Nucleus accumbens (tissue), 56 donors: ENCODE results near the gene KCNJ1.

ENCODE experiments used
- DNase-seq, 56 donors: peaks; one replicate each; lab custom pipeline; 2025; lab: John Stamatoyannopoulos, UW

KCNJ1 gene

DNA sequence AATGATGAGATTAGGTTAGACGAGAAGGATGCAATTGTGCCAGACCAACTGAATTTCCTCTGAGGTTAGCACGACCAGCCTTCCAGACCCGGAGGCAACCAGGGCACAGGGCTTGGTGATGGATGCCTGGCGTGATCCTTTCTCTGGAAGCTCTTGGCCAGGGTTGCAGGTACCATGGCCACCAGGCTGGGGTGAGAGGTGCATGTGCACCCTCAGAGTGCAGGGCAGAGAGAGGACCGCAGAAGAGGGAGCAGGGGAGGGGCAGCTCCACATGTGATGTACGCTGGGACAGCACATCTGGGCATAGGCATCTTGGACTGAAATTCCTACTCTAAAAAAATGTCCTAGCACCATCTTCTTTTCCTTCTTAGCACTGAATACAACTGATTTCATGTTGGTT is 10.9 kb downstream of the KCNJ1 start:
- no peak for DNase-seq

DNA sequence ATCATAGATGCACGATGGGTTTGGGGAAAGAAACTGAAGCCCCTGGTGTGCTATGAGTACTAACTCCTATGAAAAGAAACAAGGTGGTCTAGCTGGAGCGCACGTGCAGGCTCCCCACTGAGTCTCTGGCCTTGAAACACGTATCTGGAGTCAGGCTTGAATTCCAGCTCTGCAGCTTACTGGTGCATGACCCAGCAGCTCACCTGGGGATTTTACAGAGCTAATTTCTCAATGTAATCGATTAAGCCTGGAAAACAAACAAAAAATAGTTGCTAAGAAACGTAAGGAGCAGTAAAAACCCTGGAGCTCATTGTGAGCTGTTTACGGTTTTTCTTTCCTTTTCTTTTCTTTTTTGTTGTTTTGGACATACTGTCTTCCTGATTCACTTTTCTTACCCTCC is 12.3 kb downstream of the KCNJ1 start:
- DNase-seq, result no peak

DNA sequence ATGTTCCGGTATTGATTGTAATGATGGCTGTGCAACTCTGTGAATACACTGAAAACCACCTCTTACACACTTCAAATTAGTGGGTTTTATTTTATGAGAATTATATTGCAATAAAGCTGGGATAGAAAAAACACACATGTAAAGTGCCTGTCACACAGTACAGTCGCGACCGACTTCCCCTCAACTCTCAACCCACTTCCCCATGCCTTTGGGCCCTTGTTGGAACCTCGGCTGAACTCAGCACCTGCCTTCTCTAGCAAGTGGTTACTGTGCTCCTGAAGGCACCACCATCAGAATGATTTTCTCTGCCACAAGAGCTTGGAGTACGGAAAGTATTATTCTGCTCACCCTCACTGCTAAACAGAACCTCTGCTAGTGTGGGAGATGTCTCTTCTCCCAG is 13.5 kb downstream of the KCNJ1 start:
- DNase-seq, result no peak

DNA sequence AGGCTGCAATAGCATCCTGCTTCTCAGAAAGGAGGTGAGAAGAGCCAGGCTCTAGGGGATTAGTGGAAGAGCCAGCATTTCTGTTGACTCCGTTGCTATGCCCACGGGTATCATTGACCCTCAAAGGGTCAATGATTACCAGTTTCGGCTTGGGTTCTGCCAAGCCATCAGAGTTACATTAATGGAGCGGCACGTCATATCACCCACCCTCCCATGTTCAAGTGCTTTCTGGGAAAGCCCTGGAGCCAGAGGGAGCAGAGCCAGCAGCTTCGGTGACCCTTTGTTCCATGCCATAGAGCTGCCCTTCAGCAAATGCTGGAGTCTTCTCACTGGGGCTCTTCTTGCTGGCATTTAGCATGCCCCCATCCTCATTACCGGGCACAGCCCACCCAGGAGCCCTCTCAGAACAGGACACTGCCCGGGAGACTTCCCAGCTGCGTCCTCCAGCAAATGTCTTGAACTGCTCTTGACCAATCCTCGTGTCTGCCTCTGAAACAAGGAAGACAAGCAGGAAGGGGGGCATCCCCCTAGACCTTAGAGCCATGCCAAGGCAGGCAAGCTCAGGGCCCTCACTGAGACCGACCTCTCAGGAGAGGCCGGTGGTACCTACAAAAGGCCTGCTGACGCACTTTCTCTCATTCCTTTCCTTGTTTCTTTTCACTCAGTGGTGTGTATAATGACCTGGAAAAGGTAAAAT is 14.6 kb downstream of the KCNJ1 start:
- DNase-seq, result peak in 3 of 56 donors; percentile 12 to 25 (median 12)

DNA sequence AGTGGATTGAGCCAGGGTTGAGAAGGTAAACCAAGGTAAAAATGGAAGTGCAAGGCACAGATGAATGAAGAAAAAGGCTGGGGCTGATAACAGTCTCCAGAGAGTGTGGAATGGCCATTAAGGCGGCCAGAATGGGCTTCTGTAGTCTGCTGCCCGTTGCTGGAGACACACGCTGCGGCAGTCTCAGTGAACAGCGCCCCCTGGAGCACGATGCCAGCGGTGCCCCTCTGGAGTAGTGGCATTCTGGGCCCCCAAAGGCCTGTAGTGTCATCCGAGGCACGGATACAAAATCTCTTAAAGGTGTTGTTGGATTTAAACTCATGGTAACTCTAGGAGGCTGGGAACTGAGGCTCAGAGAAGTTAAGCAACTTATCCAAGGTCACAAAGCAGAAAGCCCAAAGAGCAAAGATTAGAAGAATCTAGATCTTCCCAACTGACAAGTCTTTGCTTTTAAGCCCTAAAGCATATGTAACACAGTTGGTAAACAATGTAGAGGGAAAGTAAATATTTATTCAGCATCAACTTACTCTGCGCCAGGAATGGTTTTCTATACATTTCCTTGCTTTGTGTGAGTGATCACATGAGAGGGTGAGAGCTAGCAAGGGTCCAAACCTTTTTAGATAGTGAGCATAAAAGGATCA is 18.2 kb downstream of the KCNJ1 start:
- peak in 5 of 56 donors; percentile 2 to 36 (median 13) for DNase-seq

DNA sequence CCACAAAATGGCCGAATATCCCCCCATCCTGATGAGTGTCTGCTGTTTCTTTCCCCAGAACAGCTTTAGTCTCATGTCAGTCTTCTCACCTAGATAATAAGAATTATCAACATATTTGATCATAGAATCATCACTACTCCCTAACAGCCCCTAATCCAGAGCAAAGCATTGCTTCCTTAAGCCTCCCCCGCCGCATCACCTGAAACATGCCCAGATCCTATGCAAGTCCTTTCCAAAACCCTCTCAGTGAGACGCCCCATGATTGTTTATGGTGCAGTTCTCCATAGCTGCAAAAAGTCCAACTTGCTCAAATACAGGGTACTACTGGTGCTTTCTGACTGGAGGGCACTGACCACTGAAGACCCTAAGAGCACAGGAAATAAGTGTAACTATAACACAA is 20.1 kb downstream of the KCNJ1 start:
- DNase-seq, result no peak

DNA sequence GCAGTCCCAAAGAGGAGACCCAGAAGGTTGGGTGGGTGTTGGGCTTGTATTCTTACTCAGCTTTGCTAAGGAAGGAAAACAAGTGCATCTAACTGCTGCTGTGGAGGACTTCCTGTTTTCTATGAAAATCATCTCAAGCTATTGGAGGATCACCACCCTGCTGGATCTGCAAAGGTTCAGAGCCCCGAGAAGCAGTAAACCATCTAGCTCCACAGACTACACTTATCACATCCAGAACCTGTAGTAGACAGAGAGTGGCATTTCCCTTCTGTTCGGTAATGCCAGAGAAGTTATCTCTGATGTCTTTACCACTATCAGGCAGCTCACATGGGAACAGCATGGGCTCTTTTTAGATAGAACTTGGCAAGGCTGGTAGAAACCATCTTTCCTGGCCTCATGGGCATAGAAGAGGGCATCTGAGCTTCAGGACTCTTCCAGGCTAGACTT is 21.7 kb downstream of the KCNJ1 start:
- no peak for DNase-seq

DNA sequence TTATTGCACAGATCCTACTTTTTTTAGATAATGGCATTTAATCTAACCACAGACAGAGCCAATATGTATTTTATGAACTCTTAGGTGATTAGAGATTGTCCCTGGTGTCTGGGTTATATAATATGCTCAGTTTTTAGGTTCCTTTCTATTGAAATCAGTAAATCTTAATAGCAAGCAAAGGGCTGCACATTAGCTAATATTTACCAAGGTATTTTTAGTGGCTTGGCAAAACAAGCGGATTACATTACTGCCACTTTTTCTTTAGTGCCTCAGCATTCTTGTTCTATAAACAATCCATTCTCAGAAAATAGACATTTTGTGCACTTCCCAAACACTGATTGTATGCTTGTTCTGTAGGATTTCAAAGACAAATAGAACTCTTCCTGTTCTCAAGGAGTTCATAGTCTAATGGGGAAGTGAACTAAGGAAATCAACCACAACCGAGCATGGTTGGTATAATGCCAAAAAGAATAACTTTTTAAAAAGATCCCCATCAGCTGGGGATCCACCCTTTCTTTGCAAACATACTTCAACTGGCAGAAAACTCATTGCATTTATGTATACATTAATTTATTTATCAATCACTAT is 23.8 kb downstream of the KCNJ1 start:
- no peak for DNase-seq

DNA sequence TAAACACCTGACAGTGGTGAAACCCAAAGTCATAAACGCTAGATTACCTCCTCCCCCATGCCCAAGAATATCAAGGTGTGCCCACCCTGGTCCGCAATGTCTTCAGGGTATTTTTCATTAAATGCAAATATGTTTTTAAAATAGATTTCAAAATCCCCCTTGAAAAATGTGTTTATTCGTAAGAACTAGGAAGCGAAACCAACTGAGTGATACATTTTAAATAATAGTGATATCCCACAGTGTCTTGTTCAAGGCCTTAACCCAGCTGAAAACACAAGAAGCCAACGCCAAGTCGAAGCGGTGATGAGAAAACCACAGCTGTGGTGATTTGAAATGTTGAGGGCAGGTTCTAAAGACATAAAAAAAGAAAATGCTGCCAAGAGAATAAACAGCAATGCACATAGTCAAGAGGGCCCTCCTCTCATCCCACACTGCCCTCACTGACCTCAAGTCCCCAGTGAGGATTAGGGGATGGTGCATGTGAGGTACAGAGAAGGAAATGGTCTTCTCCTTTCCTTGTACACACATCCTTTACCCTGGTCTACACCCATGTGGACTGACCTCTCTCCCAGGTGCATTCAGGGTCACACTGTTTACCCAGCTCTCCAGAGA is 25.5 kb downstream of the KCNJ1 start:
- no peak for DNase-seq

DNA sequence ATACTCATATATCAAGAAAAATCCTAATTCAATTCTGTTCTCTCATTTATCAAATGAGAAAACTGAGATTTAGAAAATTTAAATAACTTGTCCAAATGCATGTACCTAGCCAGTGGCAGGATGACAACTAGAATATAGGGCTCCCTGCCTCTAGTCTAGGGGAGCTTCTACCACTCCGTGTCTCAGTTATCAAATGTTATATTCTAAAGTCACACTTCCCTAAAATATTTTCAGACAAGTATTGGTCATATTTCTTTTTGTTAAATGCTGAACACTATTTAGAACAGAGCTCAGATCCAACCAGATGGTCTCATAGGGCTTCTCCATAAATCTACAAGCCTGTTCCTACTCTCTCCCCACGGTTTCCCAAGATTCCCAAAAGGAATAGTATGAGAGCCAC is 26.3 kb downstream of the KCNJ1 start:
- no peak for DNase-seq

DNA sequence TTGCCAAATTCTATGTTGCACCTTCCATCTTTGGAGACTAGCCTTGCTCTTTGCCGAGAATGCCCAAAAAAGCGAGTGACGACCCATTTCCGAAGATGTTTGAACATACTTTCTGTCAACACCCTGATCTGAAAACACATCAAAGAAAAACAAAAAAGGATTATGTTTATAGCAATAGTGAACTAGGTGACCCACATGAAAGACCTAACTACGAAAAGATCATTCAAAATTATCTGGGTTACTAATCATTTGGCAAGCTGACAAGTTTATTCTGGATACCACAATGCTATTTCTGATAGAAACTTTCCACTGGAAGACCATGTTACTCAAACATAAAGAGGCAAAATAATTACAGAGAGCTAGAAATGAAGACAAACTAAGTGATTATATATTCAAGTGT is 27.0 kb downstream of the KCNJ1 start:
- no peak for DNase-seq

DNA sequence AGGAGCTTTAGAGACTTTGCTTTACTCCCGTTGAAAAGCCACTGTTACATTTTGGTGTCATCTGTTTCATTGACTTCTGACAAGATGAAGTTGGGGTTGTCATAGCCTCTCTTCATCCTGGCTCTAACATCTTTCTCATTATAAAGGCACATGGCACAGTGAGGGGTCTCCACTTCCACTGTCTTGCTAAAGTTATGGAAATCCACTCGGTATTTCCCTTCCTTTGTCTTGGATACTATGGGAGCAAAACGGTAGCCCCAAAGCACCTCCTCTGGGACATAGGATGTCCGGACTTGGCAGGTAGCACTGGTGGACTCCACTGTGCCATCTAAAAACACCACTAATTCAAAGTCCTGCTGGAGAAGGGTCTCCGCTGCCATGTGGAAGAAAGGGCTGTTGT is 28.0 kb downstream of the KCNJ1 start:
- no peak for DNase-seq

DNA sequence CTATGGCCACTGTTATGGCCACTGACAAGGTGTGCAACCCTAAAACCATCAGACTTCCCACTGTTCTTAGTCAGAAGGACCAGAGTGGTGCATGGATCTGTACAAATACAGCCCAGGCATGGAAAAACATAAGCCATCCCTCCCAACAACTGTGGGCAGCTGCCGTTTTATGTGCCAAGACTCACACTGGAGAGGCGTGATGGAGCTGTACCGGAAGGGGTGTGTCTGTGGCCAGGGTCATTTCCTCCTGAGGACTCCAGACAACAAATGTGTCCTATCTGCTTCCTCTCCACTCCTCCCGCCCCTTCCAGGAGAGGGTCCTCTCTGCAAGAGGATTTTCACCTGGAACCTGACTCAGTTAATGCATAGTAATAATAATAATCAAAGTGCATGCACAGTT is 29.5 kb downstream of the KCNJ1 start:
- no peak for DNase-seq

DNA sequence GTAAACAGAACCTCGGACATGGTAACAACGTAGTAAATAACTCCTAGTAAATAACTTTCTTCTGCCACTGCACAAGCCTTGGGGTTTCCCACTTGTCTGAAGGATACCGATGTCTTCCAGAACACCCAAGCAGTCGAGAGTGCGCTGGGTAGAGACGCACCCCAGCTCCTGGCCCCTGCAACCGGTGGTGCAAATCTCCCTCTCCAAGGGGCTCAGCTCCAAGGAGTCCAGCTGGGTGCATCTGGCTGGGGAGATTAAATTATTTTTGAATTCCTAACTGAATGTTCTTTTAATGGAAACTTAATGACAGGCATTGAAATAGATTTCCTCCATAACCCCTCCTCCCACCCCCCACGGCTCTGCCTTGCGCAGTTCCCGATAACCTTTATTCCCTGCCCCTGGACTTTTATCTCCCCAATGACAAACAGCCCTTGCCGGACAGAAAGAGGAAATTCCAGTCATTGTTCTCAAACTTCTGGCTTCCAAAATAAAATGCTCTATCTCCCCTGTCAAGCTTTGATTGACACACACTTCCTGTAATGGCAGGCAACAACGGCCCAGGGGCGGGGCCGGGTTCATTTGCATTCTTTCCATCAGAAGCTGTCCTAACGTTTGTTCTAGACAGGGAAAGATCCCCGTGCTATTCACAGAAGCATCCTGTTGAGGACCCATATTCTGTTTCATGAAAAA is 31.2 kb downstream of the KCNJ1 start:
- no peak for DNase-seq

DNA sequence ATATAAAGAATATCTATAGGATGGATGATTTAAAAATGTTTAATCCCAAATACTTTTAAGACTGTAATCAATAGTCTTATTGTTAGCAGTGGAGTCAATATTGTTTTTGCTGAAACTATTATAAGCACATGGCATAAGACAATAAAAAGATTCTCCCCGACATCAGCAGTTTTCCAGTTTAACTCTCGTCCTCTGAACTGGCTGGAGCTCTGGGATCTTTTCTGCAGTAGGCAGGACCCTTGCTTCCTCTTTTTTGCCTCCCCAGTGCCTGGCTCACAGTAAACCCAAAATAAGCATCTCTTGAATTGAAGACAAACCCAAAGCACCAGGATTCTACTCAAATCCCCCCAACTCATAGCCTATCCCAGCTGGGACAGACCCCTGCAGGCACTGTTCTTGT is 32.9 kb downstream of the KCNJ1 start:
- DNase-seq, result no peak

DNA sequence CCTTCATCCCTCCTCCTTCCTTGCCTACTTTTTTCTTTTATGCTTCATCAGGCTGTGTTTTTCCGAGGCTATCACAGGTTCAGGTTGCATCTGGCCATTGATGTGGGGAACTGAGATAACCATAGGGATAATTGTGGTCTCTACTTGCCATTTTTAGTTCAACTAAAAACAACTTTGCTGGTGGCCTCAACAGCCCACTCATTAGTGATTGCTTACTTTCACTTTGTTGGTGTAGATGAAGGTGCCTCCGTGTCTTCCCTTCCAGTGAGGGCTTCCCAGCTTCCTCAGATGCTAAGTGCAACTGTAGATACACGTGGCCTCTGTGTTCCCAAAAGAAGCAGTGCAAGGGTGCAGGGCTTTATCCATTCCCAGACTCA is 35.0 kb downstream of the KCNJ1 start:
- DNase-seq, result no peak

DNA sequence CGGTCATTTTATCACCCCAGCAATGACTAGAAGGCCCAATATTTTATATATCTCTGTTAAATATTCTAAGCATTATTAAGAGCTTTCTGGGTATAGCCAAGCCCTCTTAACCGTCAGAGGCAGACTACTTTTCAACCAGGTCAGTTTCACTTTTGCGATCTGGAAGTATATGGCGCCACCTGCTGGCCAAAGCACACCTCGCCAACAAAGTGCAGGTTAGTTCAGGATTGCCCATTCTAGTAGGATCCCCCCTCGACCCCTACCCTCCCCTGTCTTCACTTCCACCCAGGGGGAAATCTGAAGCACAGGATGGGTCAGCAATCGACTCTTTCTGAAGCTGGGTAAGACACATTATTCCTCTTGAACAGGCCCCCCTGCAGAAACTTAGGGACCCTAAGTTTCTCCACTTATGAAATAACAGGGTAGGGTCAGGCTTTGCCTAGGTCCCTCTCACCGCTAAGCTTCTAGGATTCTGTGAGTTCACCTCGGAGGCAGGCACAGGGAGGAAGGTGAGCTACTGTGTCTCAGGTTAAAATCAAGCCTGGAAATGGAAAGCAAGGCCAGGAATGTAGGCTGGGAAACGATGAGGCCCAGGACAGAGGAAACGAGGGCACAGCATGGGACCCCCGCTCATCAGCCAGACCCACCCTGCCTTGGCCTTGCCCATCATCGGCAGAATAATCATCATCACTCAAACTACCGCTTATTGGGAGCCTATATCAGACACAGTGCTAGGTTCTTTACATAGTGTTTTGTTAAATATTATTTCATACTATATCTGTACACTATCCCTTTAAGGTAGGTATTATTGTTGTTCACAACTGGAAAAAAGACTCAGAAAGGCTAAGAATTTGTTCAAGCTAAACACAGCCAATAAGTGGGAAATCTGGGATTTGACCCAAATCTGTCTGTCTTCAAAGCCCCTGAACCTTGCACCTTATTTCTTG is 35.6 kb downstream of the KCNJ1 start:
- DNase-seq, result peak in 47 of 56 donors; percentile 15 to 85 (median 52)

DNA sequence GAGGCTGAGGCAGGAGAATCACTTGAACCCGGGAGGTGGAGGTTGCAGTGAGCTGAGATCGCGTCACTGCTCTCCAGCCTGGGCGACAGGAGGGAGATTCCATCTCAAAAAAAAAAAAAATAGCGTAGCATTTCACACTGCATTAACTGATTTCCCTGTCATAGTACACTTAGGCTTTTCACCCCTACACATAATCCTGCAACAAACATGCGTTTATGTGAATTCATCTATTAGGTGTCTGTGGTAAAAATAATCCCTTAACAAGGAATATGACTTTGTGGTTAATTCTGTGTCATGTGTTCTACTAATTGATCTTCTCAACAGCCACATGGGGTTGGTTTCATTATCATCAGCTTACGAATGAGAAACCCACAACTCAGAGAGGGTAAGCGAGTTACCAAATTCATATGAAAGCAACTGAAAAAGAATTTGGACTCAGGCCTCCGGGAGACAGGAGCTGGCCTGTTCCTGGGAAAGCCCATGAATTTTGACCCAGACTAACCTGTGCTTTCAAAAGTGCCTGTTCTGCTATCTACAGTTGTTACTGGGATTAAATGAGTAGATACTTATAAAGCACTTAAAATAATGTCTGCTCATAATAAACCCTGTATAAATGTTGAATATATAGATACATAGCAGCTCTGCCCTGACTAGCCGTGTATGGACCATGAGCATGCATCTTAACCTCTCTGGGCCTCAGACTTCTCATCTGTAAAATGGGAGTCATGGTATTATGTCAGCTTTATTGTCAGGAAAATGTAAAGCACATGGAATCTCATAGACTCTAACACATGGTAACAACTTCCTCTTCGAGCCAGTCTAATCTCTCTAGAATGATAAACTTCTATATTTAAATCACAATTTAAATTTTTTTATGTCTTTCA is 36.6 kb downstream of the KCNJ1 start:
- no peak for DNase-seq

DNA sequence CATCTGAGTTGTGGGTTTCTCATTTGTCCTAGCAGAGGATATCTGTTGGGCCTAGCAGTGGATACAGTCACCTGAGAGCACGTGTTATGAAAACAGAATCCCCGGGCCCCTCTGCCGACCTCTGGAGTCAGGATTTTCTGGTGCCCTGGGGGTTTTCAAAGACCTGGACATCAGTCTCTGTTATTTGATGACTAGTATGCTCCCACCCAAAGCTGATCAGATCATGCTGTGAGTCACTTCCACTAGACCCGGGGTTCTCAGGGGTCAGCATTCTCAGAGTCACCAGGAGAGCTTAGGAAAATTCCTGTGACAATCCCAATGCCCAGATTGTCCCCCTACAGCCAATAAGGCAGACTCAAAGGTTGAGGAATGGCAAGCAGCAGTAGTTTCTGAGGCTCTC is 38.7 kb downstream of the KCNJ1 start:
- no peak for DNase-seq
